IMR-90 (cell line): ENCODE measurements around the gene TAPBP. TPM values are rescaled to one million over a fixed set of nuclear protein-coding genes. Genes with fewer than 3 reads are reported as not detected.
A peak's percentile ranks its signal among the peaks of the same experiment; 100 is the strongest.
"Not testable (repeated sequence)": the region's sequence is repeated elsewhere in the genome, so short reads cannot be mapped to it uniquely, and the experiment has no call there.

ENCODE experiments used
- ATAC-seq: fragments of 200-7000 bp; cut with Tn5 transposase; 2 replicates; pipeline ENCODE4 v1.9.1; 2020; ENCODE audit warnings: low read depth, mild to moderate bottlenecking, moderate library complexity
- BruUV-seq: library from RNA; stranded (reverse); fragments of 400-500 nt; replicated peaks from 2 replicates; lab custom pipeline; 2021; lab: Mats Ljungman, UMichigan
- CTCF ChIA-PET: fragments of 300-600 bp; formaldehyde crosslinking; extraction: SDS; loops from one replicate; lab custom pipeline; 2021; ENCODE audit warnings: antibody characterized with exemption; lab: Yijun Ruan, JAX
- POLR2A ChIA-PET: fragments of 300-600 bp; sonication (Branson Sonifier 250); formaldehyde crosslinking; loops from one replicate; lab custom pipeline; 2022; ENCODE audit warnings: antibody characterized with exemption; ENCODE audit not compliant: unreplicated experiment; lab: Charles Lee
- DNase-seq: peaks from one replicate; pipeline ENCODE4 v3.0.0; 2013
- H2AFZ ChIP-seq: replicated peaks from 2 replicates; pipeline ENCODE3; 2013; ENCODE audit warnings: low read length, mild to moderate bottlenecking; ENCODE audit not compliant: poor library complexity
- H2AK5ac ChIP-seq: 2 replicates; pipeline ENCODE4 v1.6.1; 2013; ENCODE audit warnings: low read depth, low read length, inconsistent platforms
- H2AK9ac ChIP-seq: replicated peaks from 2 replicates; pipeline ENCODE3; 2013; ENCODE audit warnings: mild to moderate bottlenecking, low read depth, low read length, moderate library complexity; ENCODE audit not compliant: poor library complexity
- H2BK120ac ChIP-seq: 2 replicates; pipeline ENCODE4 v1.6.1; 2013; ENCODE audit warnings: low read depth, low read length, inconsistent platforms
- H2BK15ac ChIP-seq: 3 replicates; pipeline ENCODE4 v1.6.1; 2013; ENCODE audit warnings: low read depth, low read length, inconsistent platforms
- H2BK20ac ChIP-seq: 2 replicates; pipeline ENCODE4 v1.6.1; 2013; ENCODE audit warnings: low read depth, mild to moderate bottlenecking, inconsistent platforms, low read length, moderate library complexity
- H2BK5ac ChIP-seq: 2 replicates; pipeline ENCODE4 v1.6.1; 2013; ENCODE audit warnings: mild to moderate bottlenecking, low read depth, low read length, inconsistent platforms; ENCODE audit not compliant: poor library complexity, severe bottlenecking
- H3K14ac ChIP-seq: replicated peaks from 2 replicates; pipeline ENCODE4 v1.6.1; 2013; ENCODE audit warnings: low read depth, low read length, inconsistent platforms
- H3K18ac ChIP-seq: 2 replicates; pipeline ENCODE4 v1.6.1; 2013; ENCODE audit warnings: low read depth, low read length, control low read depth
- H3K23ac ChIP-seq: 2 replicates; pipeline ENCODE4 v1.6.1; 2013; ENCODE audit warnings: low read depth, low read length, inconsistent platforms
- H3K27ac ChIP-seq: 2 replicates; pipeline ENCODE4 v1.5.1; 2013; ENCODE audit warnings: mild to moderate bottlenecking, control low read depth, low read length; ENCODE audit not compliant: insufficient read depth
- H3K27me3 ChIP-seq: 2 replicates; pipeline ENCODE4 v1.6.1; 2013; ENCODE audit warnings: low read length; ENCODE audit not compliant: control insufficient read depth, insufficient read depth
- H3K36me3 ChIP-seq: 2 replicates; pipeline ENCODE4 v1.6.1; 2013; ENCODE audit warnings: low read length, mixed read lengths; ENCODE audit not compliant: control insufficient read depth, insufficient read depth
- H3K4ac ChIP-seq: 2 replicates; pipeline ENCODE4 v1.6.1; 2013; ENCODE audit warnings: low read depth, low read length, inconsistent platforms
- H3K4me1 ChIP-seq: 2 replicates; pipeline ENCODE4 v1.6.1; 2013; ENCODE audit warnings: low read length, mixed read lengths; ENCODE audit not compliant: control insufficient read depth, insufficient read depth
- H3K4me2 ChIP-seq: 2 replicates; pipeline ENCODE4 v1.6.1; 2013; ENCODE audit warnings: low read depth, mild to moderate bottlenecking, control low read depth, low read length, moderate library complexity
- H3K4me3 ChIP-seq: 2 replicates; pipeline ENCODE4 v1.5.1; 2013; ENCODE audit warnings: low read depth, mild to moderate bottlenecking, control low read depth, low read length, moderate library complexity; ENCODE audit not compliant: insufficient read depth
- H3K56ac ChIP-seq: 2 replicates; pipeline ENCODE4 v1.6.1; 2013; ENCODE audit warnings: low read length, inconsistent platforms; ENCODE audit not compliant: insufficient read depth; ENCODE audit errors: extremely low read depth
- H3K79me1 ChIP-seq, 2 experiments: 2 replicates each; pipeline ENCODE4 v1.6.1; 2013; ENCODE audit warnings: low read length in 2 of 2, inconsistent platforms in 1 of 2, low read depth in 1 of 2
- H3K9ac ChIP-seq: 2 replicates; pipeline ENCODE4 v1.6.1; 2013; ENCODE audit warnings: low read depth, low read length, control low read depth
- H3K9me1 ChIP-seq: 2 replicates; pipeline ENCODE4 v1.6.1; 2013; ENCODE audit warnings: low read length, inconsistent platforms; ENCODE audit not compliant: insufficient read depth
- H3K9me3 ChIP-seq: 2 replicates; pipeline ENCODE4 v1.6.1; 2013; ENCODE audit warnings: low read length; ENCODE audit not compliant: control insufficient read depth, insufficient read depth
- H4K20me1 ChIP-seq: 2 replicates; pipeline ENCODE4 v1.6.1; 2013; ENCODE audit warnings: low read length, inconsistent platforms; ENCODE audit not compliant: insufficient read depth
- H4K5ac ChIP-seq: 2 replicates; pipeline ENCODE4 v1.6.1; 2013; ENCODE audit warnings: mild to moderate bottlenecking, low read depth, low read length, control low read depth
- H4K8ac ChIP-seq, 2 experiments: 2 replicates each; pipeline ENCODE4 v1.6.1; 2013; ENCODE audit warnings: low read depth in 2 of 2, low read length in 2 of 2, control low read depth in 1 of 2, inconsistent platforms in 1 of 2
- H4K91ac ChIP-seq: 2 replicates; pipeline ENCODE4 v1.6.1; 2013; ENCODE audit warnings: low read depth, low read length, inconsistent platforms; ENCODE audit not compliant: insufficient read depth
- WGBS, 2 experiments: methylation state at CpG; one replicate each; pipeline versions ENCODE4 v1.1.5 to v1.1.7; 2013; ENCODE audit warnings: missing lambda C conversion rate in 2 of 2; ENCODE audit not compliant: insufficient read length in 1 of 2; ENCODE audit errors: extremely low coverage in 2 of 2; 5-methylcytosine and 5-hydroxymethylcytosine counted together
- dilution Hi-C: fragments of 300-500 bp; cut with HindIII; formaldehyde crosslinking; loops from one replicate; pipeline ENCODE4 v1.14.3; 2018; ENCODE audit warnings: low sequenced_read_pairs; ENCODE audit not compliant: unreplicated experiment
- in situ Hi-C: fragments of 300-500 bp; cut with MboI; formaldehyde crosslinking; loops from 3 replicates; pipeline ENCODE4 v1.14.3; 2019; ENCODE audit warnings: low sequenced_read_pairs, inconsistent platforms, mixed read lengths
- intact Hi-C: fragments of 100-400 bp; cut with micrococcal nuclease; formaldehyde crosslinking; loops from 2 replicates; pipeline ENCODE4 v1.10.0; 2022
- polyA plus RNA-seq, 3 experiments: library from polyadenylated mRNA; depleted of rRNA; stranded (reverse); fragments of >200 nt; gene quantifications; 2 replicates each; pipeline ENCODE4 v1.2.3, GENCODE V29; 2012; ENCODE audit warnings: low replicate concordance in 1 of 3
- total RNA-seq: library from RNA; depleted of rRNA; stranded (reverse); fragments of >200 nt; gene quantifications from 2 replicates; pipeline ENCODE4 v1.2.3, GENCODE V29; 2012

The TAPBP gene
- total and polyA plus RNA-seq, 2 of the 4 experiments (the other 2 are of a cell fraction), result 13.1 to 63.3 TPM

GRCh38 chr6:33275795-33276580, 37.9 kb downstream of the TAPBP start:
- Histone ChIP-seq H4K20me1 (peaks cover 75% of the 10 kb centered on the region), H3K4me1 (peaks cover 14% of the 10 kb centered on the region), H3K14ac (peak overlapping the region; percentile 20), H3K9ac (peak overlapping the region; percentile 62), H3K79me1 (peaks cover 20 to 54% of the 10 kb centered on the region in 2 experiments), H3K4ac (0 out of 2 replicates have a peak overlapping the region, but pooled peaks have one; percentile 57), H2BK5ac (peak overlapping the region; percentile 7), H3K36me3 (peaks cover 59% of the 10 kb centered on the region), H4K8ac (peak overlapping the region in 1 of 2 experiments; percentile 27; a peak in 1 of 4 replicates), H3K23ac (peak overlapping the region; percentile 36; the same call in 1 of the 2 replicates), H3K4me2 (peak overlapping the region; percentile 71)
- H4K5ac ChIP-seq, H2AFZ ChIP-seq, H4K91ac ChIP-seq, H2AK9ac ChIP-seq, ATAC-seq, H2AK5ac ChIP-seq, H3K4me3 ChIP-seq, intact Hi-C loops, POLR2A ChIA-PET, CTCF ChIA-PET, H3K18ac ChIP-seq, H3K9me1 ChIP-seq, H3K27me3 ChIP-seq, in situ Hi-C loops, H2BK15ac ChIP-seq, DNase-seq, H3K56ac ChIP-seq, H3K9me3 ChIP-seq, H2BK120ac ChIP-seq, dilution Hi-C loops, H2BK20ac ChIP-seq, H3K27ac ChIP-seq: not testable (repeated sequence)
- TSS peak; percentile 29 for BruUV-seq
- WGBS, 2 experiments, result 40% methylated on average over 1 of the region's 16 CpGs; no CpG with 5 or more reads in 1 of the 2 experiments
